Suprapubic skin (tissue), 4 donors: ENCODE data around the gene FLT3LG. TPM values are rescaled to one million over a fixed set of nuclear protein-coding genes. Genes with fewer than 3 reads are reported as not detected.
A peak's percentile ranks its signal among the peaks of the same experiment; 100 is the strongest.

Experiments
- DNase-seq, 2 donors: peaks; one replicate each; pipeline ENCODE4 v3.0.0-alpha.2; 2019; ENCODE audit warnings: low spot score in 2 of 2
- H3K27ac ChIP-seq: fragments of 200-600 bp; sonication (generic); one replicate; pipeline ENCODE4 v1.5.1; 2019
- H3K27me3 ChIP-seq: fragments of 200-600 bp; sonication (generic); one replicate; pipeline ENCODE4 v1.5.1; 2019
- H3K36me3 ChIP-seq: fragments of 200-600 bp; sonication (generic); one replicate; pipeline ENCODE4 v1.5.1; 2019
- H3K4me1 ChIP-seq: fragments of 200-600 bp; sonication (generic); one replicate; pipeline ENCODE4 v1.5.1; 2019
- H3K4me3 ChIP-seq: fragments of 200-600 bp; sonication (generic); one replicate; pipeline ENCODE4 v1.5.1; 2019; ENCODE audit warnings: mild to moderate bottlenecking
- H3K9me3 ChIP-seq: fragments of 200-600 bp; sonication (generic); one replicate; pipeline ENCODE4 v1.5.1; 2019
- EP300 ChIP-seq: sonication (generic); formaldehyde crosslinking; IDR thresholded peaks from one replicate; pipeline ENCODE4 v1.6.1; 2017; ENCODE audit warnings: antibody characterized with exemption
- POLR2A ChIP-seq, 2 donors: fragments of 450-650 bp; IDR thresholded peaks; one replicate each; pipeline ENCODE4 v1.6.1; 2017; ENCODE audit warnings: antibody characterized with exemption in 2 of 2, mild to moderate bottlenecking in 2 of 2, moderate library complexity in 2 of 2
- POLR2AphosphoS5 ChIP-seq, 3 donors: sonication (generic); formaldehyde crosslinking; IDR thresholded peaks; one replicate each; pipeline ENCODE4 v1.6.1; 2017; ENCODE audit warnings: antibody characterized with exemption in 3 of 3
- WGBS: methylation state at CpG from one replicate; pipeline ENCODE4 v1.1.5; 2018; 5-methylcytosine and 5-hydroxymethylcytosine counted together
- total RNA-seq, 4 donors: library from RNA; depleted of rRNA; stranded (reverse); fragments of >200 nt; gene quantifications; one replicate each; pipeline ENCODE4 v1.1.0, GENCODE V29; 2016
- TF ChIP-seq, protein P1 (sequence below), 2 donors: fragments of 200-600 bp in 1 of 2; fragments of 450-650 bp in 1 of 2; sonication (generic) in 1 of 2; IDR thresholded peaks; one replicate each; pipeline ENCODE4 v1.5.1; 2016 to 2019; ENCODE audit warnings: antibody characterized with exemption in 2 of 2, mild to moderate bottlenecking in 1 of 2, moderate library complexity in 1 of 2

FLT3LG gene
- total RNA-seq, 4 donors from 2014 or later: 1.2 to 4.9 (median 4.4) TPM

DNA sequence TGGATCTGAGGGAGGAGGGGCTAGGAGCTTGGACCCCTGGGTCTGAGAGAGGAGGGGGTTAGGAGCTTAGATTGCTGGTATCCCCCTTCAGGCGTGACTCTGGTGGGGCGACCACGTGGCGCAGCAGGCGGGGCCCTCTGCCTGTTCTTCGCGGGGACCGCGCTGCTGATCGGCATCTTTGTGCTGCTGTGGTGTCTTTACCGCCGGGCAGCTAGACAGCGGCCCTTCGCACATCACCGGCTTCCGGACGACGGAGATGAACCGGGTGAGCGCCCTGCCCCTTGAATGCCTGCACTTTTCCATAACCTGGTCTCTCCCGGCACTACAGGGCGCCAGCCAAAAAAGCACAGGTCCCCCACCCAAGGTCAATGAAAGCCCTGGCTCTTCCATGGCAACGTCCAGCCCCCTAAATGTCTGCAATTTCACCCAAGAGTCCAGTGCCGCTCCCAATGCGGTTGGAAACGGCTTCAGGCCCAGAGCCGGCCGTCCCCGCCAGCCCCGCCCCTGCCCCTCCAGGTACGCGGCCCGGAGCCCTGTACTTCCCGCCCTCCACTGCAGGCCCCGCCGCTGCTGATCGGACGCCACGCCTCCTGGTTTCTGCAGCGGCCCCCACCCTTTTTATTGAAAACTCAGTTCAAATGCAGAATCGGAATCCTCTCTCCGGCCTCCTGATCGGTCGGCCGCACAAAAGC is 46.0 kb upstream of the FLT3LG start:
- peak overlapping the region; percentile 20 for H3K4me3 ChIP-seq
- TF ChIP-seq POLR2AphosphoS5 (IDR thresholded peaks at IDR 0.05) (no peak), EP300 (no peak), POLR2A (IDR thresholded peaks at IDR 0.05) (no peak)
- TF ChIP-seq, protein P1, sequence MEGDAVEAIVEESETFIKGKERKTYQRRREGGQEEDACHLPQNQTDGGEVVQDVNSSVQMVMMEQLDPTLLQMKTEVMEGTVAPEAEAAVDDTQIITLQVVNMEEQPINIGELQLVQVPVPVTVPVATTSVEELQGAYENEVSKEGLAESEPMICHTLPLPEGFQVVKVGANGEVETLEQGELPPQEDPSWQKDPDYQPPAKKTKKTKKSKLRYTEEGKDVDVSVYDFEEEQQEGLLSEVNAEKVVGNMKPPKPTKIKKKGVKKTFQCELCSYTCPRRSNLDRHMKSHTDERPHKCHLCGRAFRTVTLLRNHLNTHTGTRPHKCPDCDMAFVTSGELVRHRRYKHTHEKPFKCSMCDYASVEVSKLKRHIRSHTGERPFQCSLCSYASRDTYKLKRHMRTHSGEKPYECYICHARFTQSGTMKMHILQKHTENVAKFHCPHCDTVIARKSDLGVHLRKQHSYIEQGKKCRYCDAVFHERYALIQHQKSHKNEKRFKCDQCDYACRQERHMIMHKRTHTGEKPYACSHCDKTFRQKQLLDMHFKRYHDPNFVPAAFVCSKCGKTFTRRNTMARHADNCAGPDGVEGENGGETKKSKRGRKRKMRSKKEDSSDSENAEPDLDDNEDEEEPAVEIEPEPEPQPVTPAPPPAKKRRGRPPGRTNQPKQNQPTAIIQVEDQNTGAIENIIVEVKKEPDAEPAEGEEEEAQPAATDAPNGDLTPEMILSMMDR (IDR thresholded peaks at IDR 0.05): no peak
- no peak overlapping the region for H3K27ac ChIP-seq
- peaks cover 21% of the 10 kb centered on the region for H3K4me1 ChIP-seq
- WGBS: under 1% methylated on average over 30 of the region's 45 CpGs
- H3K36me3 ChIP-seq: no peaks in the 10 kb centered on the region
- no peaks in the 10 kb centered on the region for H3K9me3 ChIP-seq
- peaks cover 96% of the 10 kb centered on the region for H3K27me3 ChIP-seq
- peak in 1 of 2 donors; percentile 65 for DNase-seq

DNA sequence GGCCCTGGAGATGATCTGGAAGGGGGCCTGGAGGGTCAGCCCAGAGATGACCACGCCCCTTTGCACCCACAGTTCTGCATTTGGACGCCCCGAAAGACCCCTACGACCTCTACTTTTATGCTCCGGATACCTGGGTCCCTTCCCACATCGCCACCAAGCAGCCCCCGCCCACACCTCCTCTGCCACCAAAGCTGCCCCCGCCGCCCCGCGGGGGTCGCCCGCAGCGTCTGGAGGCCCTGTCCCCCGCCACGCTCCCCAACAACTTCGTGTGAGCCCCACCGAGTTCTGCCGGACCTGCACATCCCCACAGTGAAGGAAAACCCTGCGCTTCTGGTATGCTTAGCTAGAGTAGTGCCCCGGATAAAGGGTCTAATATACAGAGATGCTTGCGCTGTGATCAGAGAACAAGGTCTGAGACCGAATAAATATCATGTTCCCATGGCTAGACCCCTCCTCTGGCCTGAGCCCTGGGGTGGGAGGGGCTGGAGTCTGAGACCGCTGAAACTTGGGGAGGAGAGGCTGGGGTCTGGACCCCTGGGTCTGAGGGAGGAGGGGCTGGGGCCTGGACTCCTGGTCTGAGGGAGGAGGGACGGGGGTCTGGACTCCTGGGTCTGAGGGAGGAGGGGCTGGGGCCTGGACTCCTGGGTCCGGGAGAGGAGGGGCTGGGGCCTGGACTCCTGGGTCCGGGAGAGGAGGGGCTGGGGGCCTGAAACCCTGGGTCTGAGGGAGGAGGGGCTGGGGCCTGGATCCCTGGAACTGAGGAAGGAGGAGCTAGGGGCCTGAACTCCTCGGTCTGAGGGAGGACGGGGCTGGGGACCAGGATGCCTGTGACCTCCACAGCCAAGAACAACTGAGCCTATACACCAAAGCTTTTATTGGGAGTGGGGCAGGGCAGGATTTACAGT is 45.2 kb upstream of the FLT3LG start:
- TF ChIP-seq POLR2AphosphoS5 (IDR thresholded peaks at IDR 0.05) (no peak), EP300 (no peak), POLR2A (IDR thresholded peaks at IDR 0.05) (no peak)
- TF ChIP-seq, protein P1 (IDR thresholded peaks at IDR 0.05): no peak
- peak overlapping the region; percentile 20 for H3K4me3 ChIP-seq
- 26% methylated on average over 29 of the region's 29 CpGs for WGBS

DNA sequence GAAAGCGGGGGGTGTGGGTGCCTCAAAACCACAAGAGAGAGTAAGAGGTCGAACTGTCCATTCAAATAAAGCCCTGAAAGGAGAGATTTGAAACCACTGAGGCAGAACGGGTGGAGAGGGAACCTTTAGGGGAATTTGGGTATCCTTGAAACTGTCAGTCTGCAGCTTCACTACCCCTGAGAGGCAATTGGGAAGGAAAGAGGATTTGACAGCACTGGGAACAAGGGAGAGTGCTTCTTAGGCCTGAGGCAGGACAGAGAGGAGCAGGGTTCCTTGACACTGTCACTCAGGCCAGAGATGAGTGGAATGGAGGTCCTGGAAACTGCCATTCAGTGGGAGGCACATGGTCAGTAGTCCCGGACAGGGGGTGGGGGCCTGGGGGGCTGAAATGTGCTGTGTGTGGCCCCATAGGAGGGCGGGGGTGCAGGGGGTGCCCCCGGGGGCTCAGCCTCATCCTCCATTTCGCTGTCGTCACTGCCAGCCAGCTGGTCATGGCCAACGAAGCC is 43.8 kb upstream of the FLT3LG start:
- peaks cover 96% of the 10 kb centered on the region for H3K27me3 ChIP-seq
- 87% methylated on average over 5 of the region's 9 CpGs for WGBS
- TF ChIP-seq POLR2AphosphoS5 (IDR thresholded peaks at IDR 0.05): no peak
- no peak for TF ChIP-seq EP300
- no peak for TF ChIP-seq POLR2A (IDR thresholded peaks at IDR 0.05)
- TF ChIP-seq, protein P1 (IDR thresholded peaks at IDR 0.05): no peak
- no peaks in the 10 kb centered on the region for H3K9me3 ChIP-seq
- peak in 1 of 2 donors; percentile 66 for DNase-seq
- peaks cover 12% of the 10 kb centered on the region for H3K4me1 ChIP-seq
- H3K36me3 ChIP-seq: no peaks in the 10 kb centered on the region
- H3K27ac ChIP-seq: no peak overlapping the region
- H3K4me3 ChIP-seq: no peak overlapping the region

More for the DNA sequence above, 45.2 kb upstream of the FLT3LG start:
- H3K36me3 ChIP-seq: no peaks in the 10 kb centered on the region
- H3K4me1 ChIP-seq: peaks cover 13% of the 10 kb centered on the region
- DNase-seq: peak in 1 of 2 donors; percentile 71
- H3K27ac ChIP-seq: no peak overlapping the region
- peaks cover 96% of the 10 kb centered on the region for H3K27me3 ChIP-seq
- no peaks in the 10 kb centered on the region for H3K9me3 ChIP-seq

DNA sequence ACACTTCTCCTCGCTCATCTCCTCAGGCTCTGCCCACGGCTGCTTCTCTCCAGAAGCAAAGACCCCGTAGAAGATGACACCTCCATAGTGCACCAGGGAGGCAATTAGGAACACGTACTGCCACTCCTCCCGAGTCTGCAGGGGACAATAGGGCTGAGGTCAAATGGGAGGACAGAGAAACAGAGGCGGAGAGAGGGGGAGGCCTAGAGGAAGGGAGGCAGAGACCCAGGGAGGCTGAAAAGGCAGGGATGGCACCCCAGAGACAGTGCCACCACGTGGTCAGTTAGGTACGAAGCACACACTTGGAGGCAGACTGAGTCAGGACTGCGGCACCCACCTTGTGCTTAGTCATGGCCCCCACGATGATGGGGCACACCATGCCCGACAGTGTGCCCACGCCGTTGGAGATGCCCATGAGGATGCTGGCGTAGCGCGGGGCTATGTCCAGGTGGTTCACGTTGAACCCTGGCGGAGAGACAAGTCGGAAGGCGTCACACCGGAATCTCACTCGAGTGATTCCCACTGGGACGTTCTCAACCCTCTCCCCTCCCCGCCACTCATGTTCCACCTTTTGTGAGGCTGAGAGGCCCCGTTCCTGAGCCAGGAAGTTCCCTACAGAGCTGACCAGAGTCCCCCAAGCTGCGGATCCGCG is 43.2 kb upstream of the FLT3LG start:
- DNase-seq: peak in 1 of 2 donors; percentile 61
- Histone ChIP-seq H3K9me3 (no peaks in the 10 kb centered on the region), H3K4me1 (peaks cover 12% of the 10 kb centered on the region), H3K36me3 (no peaks in the 10 kb centered on the region), H3K27me3 (peaks cover 96% of the 10 kb centered on the region), H3K4me3 (no peak overlapping the region), H3K27ac (no peak overlapping the region)
- WGBS: 77% methylated on average over 26 of the region's 28 CpGs
- TF ChIP-seq, protein P1 (IDR thresholded peaks at IDR 0.05): no peak
- no peak for TF ChIP-seq POLR2AphosphoS5 (IDR thresholded peaks at IDR 0.05)
- no peak for TF ChIP-seq EP300
- TF ChIP-seq POLR2A (IDR thresholded peaks at IDR 0.05): no peak
